Testis (tissue), 3 donors: ENCODE data around the gene OR5T1. TPM values are rescaled to one million over a fixed set of nuclear protein-coding genes. Genes with fewer than 3 reads are reported as not detected.

ENCODE experiments used
- DNase-seq: peaks from one replicate; pipeline ENCODE4 v3.0.0-alpha.2; 2019
- H3K27ac ChIP-seq, 2 donors: fragments of 200-600 bp; sonication (generic); one replicate each; pipeline ENCODE4 v1.5.1; 2019
- H3K27me3 ChIP-seq: fragments of 200-600 bp; sonication (generic); one replicate; pipeline ENCODE4 v1.5.1; 2019
- H3K36me3 ChIP-seq: fragments of 200-600 bp; sonication (generic); one replicate; pipeline ENCODE4 v1.5.1; 2017; ENCODE audit warnings: low read depth; ENCODE audit errors: missing control alignments
- H3K4me1 ChIP-seq: fragments of 200-600 bp; sonication (generic); one replicate; pipeline ENCODE4 v1.5.1; 2019
- H3K4me3 ChIP-seq, 2 donors: fragments of 200-600 bp; sonication (generic); one replicate each; pipeline ENCODE4 v1.5.1; 2017 to 2019
- H3K9me3 ChIP-seq: fragments of 200-600 bp; sonication (generic); one replicate; pipeline ENCODE4 v1.5.1; 2017
- CTCF ChIP-seq, 3 experiments: fragments of 450-650 bp in 2 of 3; fragments of 200-600 bp in 1 of 3; sonication (generic) in 1 of 3; IDR thresholded peaks; one replicate each; pipeline ENCODE4 v1.5.1; 2016 to 2019; ENCODE audit warnings: antibody characterized with exemption in 3 of 3, mild to moderate bottlenecking in 2 of 3, moderate library complexity in 1 of 3
- POLR2A ChIP-seq: fragments of 450-650 bp; IDR thresholded peaks from one replicate; pipeline ENCODE4 v1.6.1; 2017; ENCODE audit warnings: antibody characterized with exemption, mild to moderate bottlenecking, moderate library complexity
- WGBS, 2 donors: methylation state at CpG; one replicate each; pipeline ENCODE4 v1.1.5; 2018; 5-methylcytosine and 5-hydroxymethylcytosine counted together
- intact Hi-C: fragments of 100-400 bp; cut with DNase I; formaldehyde crosslinking; loops from one replicate; pipeline ENCODE4 v1.15.1; 2023; ENCODE audit warnings: low total_unique reads
- polyA plus RNA-seq: library from polyadenylated mRNA; stranded (reverse); fragments of 350-450 nt; fragmentation: Illumina TruSeq; extraction: RNeasy Lipid Tissue Mini Kit (QIAGEN cat#74804); gene quantifications from one replicate; pipeline ENCODE4 v1.2.3, GENCODE V29; 2014; ENCODE audit warnings: low read depth, low replicate concordance; ENCODE audit not compliant: insufficient read depth
- total RNA-seq, 2 donors: library from RNA; depleted of rRNA; stranded (reverse); fragments of >200 nt; gene quantifications; one replicate each; pipeline ENCODE4 v1.2.3, GENCODE V29; 2016

OR5T1 gene
- total and polyA plus RNA-seq, 3 donors from 2014 or later: not detected

- no peak overlapping the region for H3K4me3 ChIP-seq
- no peaks in the 10 kb centered on the region for H3K36me3 ChIP-seq
- H3K27me3 ChIP-seq: no peaks in the 10 kb centered on the region
- intact Hi-C loops: no loop called here
- 84 to 90% methylated on average over 4 of the region's 4 CpGs for WGBS, 2 donors
- no peak overlapping the region for H3K27ac ChIP-seq
- TF ChIP-seq CTCF (IDR thresholded peaks at IDR 0.05) (no peak), POLR2A (no peak)
- H3K4me1 ChIP-seq: no peaks in the 10 kb centered on the region
- no peak for DNase-seq
- no peaks in the 10 kb centered on the region for H3K9me3 ChIP-seq
These were observed 22.9 kb downstream of the OR5T1 start for GRCh38 chr11:56296898-56297297.

GRCh38 chr11:56307836-56308235 is 33.9 kb downstream of the OR5T1 start:
- no peak for DNase-seq
- no peaks in the 10 kb centered on the region for H3K36me3 ChIP-seq
- intact Hi-C loops: no loop called here
- no peaks in the 10 kb centered on the region for H3K27me3 ChIP-seq
- H3K9me3 ChIP-seq: no peaks in the 10 kb centered on the region
- no peak overlapping the region for H3K27ac ChIP-seq
- TF ChIP-seq CTCF (IDR thresholded peaks at IDR 0.05) (no peak), POLR2A (no peak)
- H3K4me1 ChIP-seq: no peaks in the 10 kb centered on the region
- WGBS, 2 donors: 88 to 96% methylated on average over 3 of the region's 3 CpGs
- H3K4me3 ChIP-seq: no peak overlapping the region

GRCh38 chr11:56314844-56315243 is 40.9 kb downstream of the OR5T1 start, which contains the start of gene OR8K3:
TSS of gene OR8K3 (plus strand) at chr11:56315144. CDS start at chr11:56318307, 3,163 bp downstream.
- Histone ChIP-seq H3K4me3 (no peak within 1 kb of the TSS), H3K36me3 (no peaks in the 10 kb centered on the region), H3K27ac (no peak within 1 kb of the TSS), H3K27me3 (no peaks in the 10 kb centered on the region), H3K9me3 (no peaks in the 10 kb centered on the region), H3K4me1 (no peaks in the 10 kb centered on the region)
- no peak for DNase-seq
- TF ChIP-seq POLR2A (no peak), CTCF (IDR thresholded peaks at IDR 0.05) (no peak)
- intact Hi-C loops: no loop called here

Other genes with a start within 250 kb of the OR5T1 start
- gene OR5AS1, start 246.5 kb upstream of the OR5T1 start, total RNA-seq: under 1 TPM in 1 of 2 donors, not detected in 1; 0.16 TPM
- not detected for gene OR5AS1, start 246.5 kb upstream of the OR5T1 start, polyA plus RNA-seq
- gene OR8I2, start 180.8 kb upstream of the OR5T1 start, total RNA-seq: not detected
- not detected for gene OR8I2, start 180.8 kb upstream of the OR5T1 start, polyA plus RNA-seq
- gene OR8H2, start 170.5 kb upstream of the OR5T1 start, total RNA-seq: not detected
- gene OR8H2, start 170.5 kb upstream of the OR5T1 start, polyA plus RNA-seq: not detected
- gene OR8H3, start 151.8 kb upstream of the OR5T1 start, total RNA-seq: not detected
- not detected for gene OR8H3, start 151.8 kb upstream of the OR5T1 start, polyA plus RNA-seq
- gene OR8J3, start 134.0 kb upstream of the OR5T1 start, total RNA-seq: not detected
- not detected for gene OR8J3, start 134.0 kb upstream of the OR5T1 start, polyA plus RNA-seq
- gene OR8K5, start 113.8 kb upstream of the OR5T1 start, total RNA-seq: under 1 TPM in 1 of 2 donors, not detected in 1; 0.87 TPM
- gene OR8K5, start 113.8 kb upstream of the OR5T1 start, polyA plus RNA-seq: not detected
- gene OR5J2, start 97.5 kb upstream of the OR5T1 start, total RNA-seq: not detected
- not detected for gene OR5J2, start 97.5 kb upstream of the OR5T1 start, polyA plus RNA-seq
- not detected for gene OR5T2, start 39.9 kb upstream of the OR5T1 start, total RNA-seq
- gene OR5T2, start 39.9 kb upstream of the OR5T1 start, polyA plus RNA-seq: not detected
- not detected for gene OR5T3, start 21.9 kb upstream of the OR5T1 start, total RNA-seq
- not detected for gene OR5T3, start 21.9 kb upstream of the OR5T1 start, polyA plus RNA-seq
- under 1 TPM in 1 of 2 donors, not detected in 1; 0.08 TPM for gene OR8H1, start 18.1 kb downstream of the OR5T1 start, total RNA-seq
- gene OR8H1, start 18.1 kb downstream of the OR5T1 start, polyA plus RNA-seq: not detected
- gene OR8K3, start 41.0 kb downstream of the OR5T1 start, total RNA-seq: not detected
- not detected for gene OR8K3, start 41.0 kb downstream of the OR5T1 start, polyA plus RNA-seq
- gene OR8K1, start 71.9 kb downstream of the OR5T1 start, total RNA-seq: not detected
- not detected for gene OR8K1, start 71.9 kb downstream of the OR5T1 start, polyA plus RNA-seq
- not detected for gene OR8J1, start 80.1 kb downstream of the OR5T1 start, total RNA-seq
- not detected for gene OR8J1, start 80.1 kb downstream of the OR5T1 start, polyA plus RNA-seq
- gene OR8U1, start 101.5 kb downstream of the OR5T1 start, total RNA-seq: not detected
- gene OR8U1, start 101.5 kb downstream of the OR5T1 start, polyA plus RNA-seq: not detected
- gene OR5AL1, start 138.5 kb downstream of the OR5T1 start, total RNA-seq: not detected
- not detected for gene OR5AL1, start 138.5 kb downstream of the OR5T1 start, polyA plus RNA-seq
- gene OR5M3, start 199.2 kb downstream of the OR5T1 start, total RNA-seq: not detected
- gene OR5M3, start 199.2 kb downstream of the OR5T1 start, polyA plus RNA-seq: not detected
- gene OR5M8, start 217.2 kb downstream of the OR5T1 start, total RNA-seq: under 1 TPM in 1 of 2 donors, not detected in 1; 0.47 TPM
- gene OR5M8, start 217.2 kb downstream of the OR5T1 start, polyA plus RNA-seq: not detected